ENCODE results near the gene CIZ1. TPM values are rescaled to one million over a fixed set of nuclear protein-coding genes. Genes with fewer than 3 reads are reported as not detected.

CIZ1 gene
- total RNA-seq, 4 donors from 2014 or later: 86.7 to 136 (median 115) TPM

- TF ChIP-seq POLR2A (IDR thresholded peaks at IDR 0.05): no peak
- no peak for TF ChIP-seq POLR2AphosphoS5 (IDR thresholded peaks at IDR 0.05)
- TF ChIP-seq EP300 (IDR thresholded peaks at IDR 0.05): no peak
- TF ChIP-seq CTCF (IDR thresholded peaks at IDR 0.05): no peak
- H3K36me3 ChIP-seq: no peaks in the 10 kb centered on the region
- 92% methylated on average over 15 of the region's 22 CpGs for WGBS
- H3K4me1 ChIP-seq: peaks cover 39% of the 10 kb centered on the region
- no peaks in the 10 kb centered on the region for H3K9me3 ChIP-seq
- DNase-seq (ENCODE audit: low spot score in 2 of 2): no peak
- H3K27ac ChIP-seq: no peak overlapping the region
- H3K27me3 ChIP-seq: no peaks in the 10 kb centered on the region
- no peak overlapping the region for H3K4me3 ChIP-seq
These were observed 46.9 kb downstream of the CIZ1 start for GRCh38 chr9:128144239-128145181.

GRCh38 chr9:128143525-128144238 is 47.7 kb downstream of the CIZ1 start:
- Histone ChIP-seq H3K4me1 (peaks cover 30% of the 10 kb centered on the region), H3K27ac (no peak overlapping the region), H3K4me3 (no peak overlapping the region), H3K9me3 (no peaks in the 10 kb centered on the region), H3K27me3 (no peaks in the 10 kb centered on the region), H3K36me3 (no peaks in the 10 kb centered on the region)
- 53% methylated on average over 7 of the region's 8 CpGs for WGBS
- DNase-seq (ENCODE audit: low spot score in 2 of 2): peak in 1 of 2 donors; percentile 57
- no peak for TF ChIP-seq POLR2A (IDR thresholded peaks at IDR 0.05)
- no peak for TF ChIP-seq EP300 (IDR thresholded peaks at IDR 0.05)
- TF ChIP-seq POLR2AphosphoS5 (IDR thresholded peaks at IDR 0.05): no peak
- no peak for TF ChIP-seq CTCF (IDR thresholded peaks at IDR 0.05)

- WGBS: 93% methylated on average over 2 of the region's 2 CpGs
- Histone ChIP-seq H3K4me1 (peaks cover 25% of the 10 kb centered on the region), H3K27me3 (no peaks in the 10 kb centered on the region), H3K4me3 (no peak overlapping the region), H3K27ac (no peak overlapping the region), H3K9me3 (no peaks in the 10 kb centered on the region), H3K36me3 (no peaks in the 10 kb centered on the region)
- TF ChIP-seq POLR2A (IDR thresholded peaks at IDR 0.05) (no peak), CTCF (IDR thresholded peaks at IDR 0.05) (no peak), EP300 (IDR thresholded peaks at IDR 0.05) (no peak), POLR2AphosphoS5 (IDR thresholded peaks at IDR 0.05) (no peak)
- DNase-seq (ENCODE audit: low spot score in 2 of 2): no peak
These were observed 48.8 kb downstream of the CIZ1 start for GRCh38 chr9:128142596-128142995.

GRCh38 chr9:128142061-128142460 is 49.3 kb downstream of the CIZ1 start:
- Histone ChIP-seq H3K27ac (no peak overlapping the region), H3K27me3 (no peaks in the 10 kb centered on the region), H3K4me3 (no peak overlapping the region), H3K36me3 (no peaks in the 10 kb centered on the region), H3K9me3 (no peaks in the 10 kb centered on the region), H3K4me1 (peaks cover 25% of the 10 kb centered on the region)
- no peak for TF ChIP-seq POLR2AphosphoS5 (IDR thresholded peaks at IDR 0.05)
- TF ChIP-seq CTCF (IDR thresholded peaks at IDR 0.05): no peak
- TF ChIP-seq EP300 (IDR thresholded peaks at IDR 0.05): no peak
- TF ChIP-seq POLR2A (IDR thresholded peaks at IDR 0.05): no peak
- WGBS: 74% methylated on average over 4 of the region's 4 CpGs
- DNase-seq (ENCODE audit: low spot score in 2 of 2): no peak

GRCh38 chr9:128141604-128142003 is 49.8 kb downstream of the CIZ1 start:
- no peaks in the 10 kb centered on the region for H3K9me3 ChIP-seq
- 100% methylated on average over 2 of the region's 3 CpGs for WGBS
- no peak for TF ChIP-seq CTCF (IDR thresholded peaks at IDR 0.05)
- TF ChIP-seq POLR2AphosphoS5 (IDR thresholded peaks at IDR 0.05): no peak
- no peak for TF ChIP-seq EP300 (IDR thresholded peaks at IDR 0.05)
- no peak for TF ChIP-seq POLR2A (IDR thresholded peaks at IDR 0.05)
- no peaks in the 10 kb centered on the region for H3K27me3 ChIP-seq
- no peak overlapping the region for H3K27ac ChIP-seq
- peaks cover 25% of the 10 kb centered on the region for H3K4me1 ChIP-seq
- DNase-seq (ENCODE audit: low spot score in 2 of 2): peak in 1 of 2 donors; percentile 16
- H3K36me3 ChIP-seq: no peaks in the 10 kb centered on the region
- H3K4me3 ChIP-seq: no peak overlapping the region

Data from suprapubic skin (tissue), 4 donors.